NCI-H2227 (cell line): Measurements from ENCODE around the gene TMTC2.
A peak's percentile ranks its signal among the peaks of the same experiment; 100 is the strongest.

Experiments used
- DNase-seq: peaks from one replicate; lab custom pipeline; 2025; ENCODE audit not compliant: unreplicated experiment; lab: John Stamatoyannopoulos, UW

The TMTC2 gene

DNA sequence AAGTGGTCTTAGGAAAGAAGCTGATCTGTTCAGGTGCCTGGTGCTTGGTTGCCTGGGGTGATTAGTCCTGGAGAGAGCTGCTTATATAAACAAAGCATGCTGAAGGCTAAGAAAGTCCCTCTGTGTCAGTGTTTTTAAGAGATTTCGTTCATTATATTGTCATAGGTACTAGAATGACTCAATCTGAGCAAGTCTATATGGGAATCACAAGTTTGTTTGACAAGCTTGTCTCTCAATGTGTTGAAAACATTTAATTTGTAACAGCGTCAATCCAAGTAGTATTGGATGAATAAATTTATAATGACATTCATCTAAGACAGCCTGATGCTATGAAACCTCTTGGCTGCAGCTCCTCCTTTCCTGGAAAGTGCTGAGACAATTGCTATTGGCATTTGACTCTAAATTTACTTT is 256.3 kb downstream of the TMTC2 start:
- DNase-seq = no peak

GRCh38 chr12:82948491-82948890 is 261.8 kb downstream of the TMTC2 start:
- DNase-seq = no peak

DNA sequence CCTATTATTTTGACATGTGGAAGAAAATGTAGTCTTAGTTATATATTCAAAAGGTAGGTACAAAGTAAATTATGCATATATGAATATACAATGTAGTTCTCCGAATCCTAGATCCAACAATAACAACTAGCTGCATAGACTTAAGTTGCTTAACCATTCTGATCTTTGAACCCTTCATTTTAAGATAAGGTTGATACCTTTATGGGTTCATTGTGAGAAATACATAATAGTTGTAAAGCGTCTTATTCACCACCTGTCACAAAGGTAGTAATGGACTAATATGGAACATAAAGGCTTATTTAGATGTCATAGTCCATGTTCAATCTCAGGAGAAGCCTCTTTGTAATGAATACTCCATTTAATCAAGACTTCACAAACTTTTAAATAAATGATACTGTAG is 263.6 kb downstream of the TMTC2 start:
- no peak for DNase-seq

DNA sequence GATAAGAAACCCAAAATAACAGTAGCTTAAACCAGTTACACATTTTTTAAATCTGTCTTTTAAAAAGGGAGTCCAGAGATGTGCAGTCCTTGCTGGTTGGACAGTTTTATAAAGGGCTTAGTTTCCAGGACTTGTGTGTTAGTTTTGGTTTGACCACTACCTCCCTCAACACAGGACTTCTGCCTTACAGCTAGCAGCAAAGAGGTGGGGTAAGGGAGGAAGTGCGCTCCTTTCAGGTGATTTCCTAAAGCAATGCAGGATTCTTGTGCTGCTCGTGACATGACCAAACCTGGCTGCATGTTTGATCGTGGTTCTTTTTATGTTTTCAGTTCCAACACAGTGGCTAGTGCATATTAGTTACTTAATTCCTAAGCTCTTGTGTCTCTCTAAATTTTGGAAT is 266.2 kb downstream of the TMTC2 start:
- DNase-seq = no peak

DNA sequence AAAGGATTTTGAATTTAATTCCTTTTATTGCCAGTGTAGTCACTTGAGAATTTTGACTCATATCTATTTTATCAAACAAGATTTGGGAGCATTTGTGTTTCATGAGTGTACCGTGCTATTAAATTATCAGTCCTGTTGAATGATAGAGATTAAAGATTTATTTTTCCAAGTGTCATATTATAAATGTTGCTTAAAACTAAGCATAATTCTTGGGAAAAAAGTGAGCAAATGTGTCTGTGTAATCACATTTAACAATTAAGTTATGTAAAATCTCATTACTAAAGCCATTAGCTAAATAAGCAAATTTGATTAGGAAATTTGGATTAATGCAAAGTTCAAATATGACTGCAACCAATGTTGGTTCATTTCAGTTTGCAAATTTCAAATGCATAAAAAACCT is 266.7 kb downstream of the TMTC2 start:
- DNase-seq = no peak

DNA sequence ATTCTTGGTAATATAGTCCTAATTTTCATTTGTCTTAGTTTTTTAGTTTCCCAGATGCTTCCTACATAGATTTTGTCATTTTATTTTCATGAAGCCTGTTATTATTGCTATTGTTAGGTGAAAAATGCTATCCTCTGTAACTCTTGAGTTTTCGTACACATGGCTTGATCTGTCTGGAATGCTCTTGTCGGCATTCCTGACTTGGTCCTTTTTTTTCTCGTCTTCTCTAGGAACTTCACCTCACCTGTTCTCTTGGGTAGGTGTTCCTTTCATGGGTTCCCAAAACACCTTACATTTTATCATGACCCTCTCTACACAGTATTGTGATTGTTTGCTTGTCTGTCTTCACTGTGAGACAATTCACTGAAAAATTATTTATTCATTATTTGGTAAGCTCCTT is 267.4 kb downstream of the TMTC2 start:
- no peak for DNase-seq

GRCh38 chr12:82954572-82954971 is 267.9 kb downstream of the TMTC2 start:
- no peak for DNase-seq

- DNase-seq = no peak
Measured at GRCh38 chr12:82955043-82955442, 268.3 kb downstream of the TMTC2 start.

DNA sequence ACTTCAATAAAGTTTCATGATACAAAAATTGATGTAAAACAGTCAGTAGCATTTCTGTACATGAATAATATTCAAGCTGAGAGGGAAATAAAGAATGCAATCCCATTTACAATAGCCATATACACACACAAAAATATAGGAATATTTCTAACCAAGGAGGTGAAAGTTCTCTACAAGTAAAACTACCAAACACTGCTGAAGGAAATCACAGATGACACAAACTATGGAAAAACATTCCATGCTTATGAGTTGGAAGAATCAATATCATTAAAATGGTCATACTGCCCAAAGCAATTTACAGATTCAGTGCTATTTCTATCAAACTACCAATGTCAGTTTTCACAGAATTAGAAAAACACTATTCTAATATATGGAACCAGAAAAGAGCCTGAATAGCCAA is 272.3 kb downstream of the TMTC2 start:
- no peak for DNase-seq

DNA sequence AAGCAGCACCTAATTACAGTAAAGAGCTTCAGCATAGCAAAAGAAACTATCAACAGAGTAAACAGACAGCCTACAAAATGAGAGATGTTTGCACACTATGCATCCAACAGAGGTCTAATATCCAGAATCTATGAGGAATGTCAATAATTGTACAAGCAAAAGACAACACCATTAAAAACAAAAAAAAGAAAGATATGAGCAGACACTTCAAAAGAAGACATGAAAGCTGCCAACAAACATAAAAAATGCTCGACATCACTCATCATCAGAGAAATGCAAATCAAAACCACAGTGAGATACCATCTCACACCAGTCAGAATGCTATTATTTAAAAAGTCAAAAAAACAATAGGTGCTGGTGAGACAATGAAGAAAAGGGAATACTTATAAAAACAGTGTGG is 273.1 kb downstream of the TMTC2 start:
- no peak for DNase-seq

DNA sequence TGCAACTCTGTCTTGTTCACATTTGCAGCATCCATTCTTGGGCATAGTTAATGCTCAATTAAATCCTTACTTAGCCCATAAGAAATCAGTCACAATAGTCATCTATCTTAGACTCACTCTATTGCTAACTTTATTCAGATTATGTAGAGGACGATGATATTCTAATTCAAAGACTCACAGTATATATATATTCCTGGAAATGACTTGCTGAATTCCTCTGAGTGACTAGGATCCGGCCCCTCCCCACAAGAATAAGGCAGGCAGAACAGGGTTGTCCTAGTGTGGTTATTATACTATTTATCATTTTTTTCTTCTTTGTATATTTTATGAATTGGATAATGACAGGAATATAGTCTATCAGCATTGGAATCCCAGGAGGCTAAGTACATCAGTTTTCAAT is 275.1 kb downstream of the TMTC2 start:
- DNase-seq = no peak

GRCh38 chr12:82963956-82964355 is 277.2 kb downstream of the TMTC2 start:
- peak; percentile 24 for DNase-seq

- peak; percentile 22 for DNase-seq
Measured at GRCh38 chr12:82964446-82964845, 277.7 kb downstream of the TMTC2 start.

DNA sequence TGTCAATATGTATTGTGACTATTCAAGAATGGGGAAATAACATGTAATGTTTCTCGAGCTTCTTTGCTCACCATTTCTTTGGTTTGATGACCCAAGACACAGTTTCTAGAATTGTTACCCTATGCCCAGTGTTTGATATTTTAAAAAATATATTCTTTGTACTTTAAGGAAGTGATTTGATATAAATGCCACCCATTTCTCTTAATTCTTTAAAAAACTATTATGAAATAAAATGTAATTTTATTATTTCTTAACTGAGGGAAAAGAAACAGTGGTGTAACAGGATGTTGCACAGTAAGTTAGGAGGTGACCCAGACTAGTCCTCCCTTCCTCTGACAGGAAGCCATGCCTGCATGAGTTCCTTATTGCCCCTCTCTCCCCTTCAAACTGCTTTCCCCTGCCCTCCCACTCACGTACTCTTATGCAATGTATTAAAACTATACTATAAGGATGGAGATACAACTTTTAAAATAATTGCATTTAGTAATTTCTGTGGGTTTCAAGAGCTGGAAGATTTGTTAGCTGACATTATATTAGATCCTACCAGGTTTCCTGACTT is 279.4 kb downstream of the TMTC2 start:
- DNase-seq = no peak

DNA sequence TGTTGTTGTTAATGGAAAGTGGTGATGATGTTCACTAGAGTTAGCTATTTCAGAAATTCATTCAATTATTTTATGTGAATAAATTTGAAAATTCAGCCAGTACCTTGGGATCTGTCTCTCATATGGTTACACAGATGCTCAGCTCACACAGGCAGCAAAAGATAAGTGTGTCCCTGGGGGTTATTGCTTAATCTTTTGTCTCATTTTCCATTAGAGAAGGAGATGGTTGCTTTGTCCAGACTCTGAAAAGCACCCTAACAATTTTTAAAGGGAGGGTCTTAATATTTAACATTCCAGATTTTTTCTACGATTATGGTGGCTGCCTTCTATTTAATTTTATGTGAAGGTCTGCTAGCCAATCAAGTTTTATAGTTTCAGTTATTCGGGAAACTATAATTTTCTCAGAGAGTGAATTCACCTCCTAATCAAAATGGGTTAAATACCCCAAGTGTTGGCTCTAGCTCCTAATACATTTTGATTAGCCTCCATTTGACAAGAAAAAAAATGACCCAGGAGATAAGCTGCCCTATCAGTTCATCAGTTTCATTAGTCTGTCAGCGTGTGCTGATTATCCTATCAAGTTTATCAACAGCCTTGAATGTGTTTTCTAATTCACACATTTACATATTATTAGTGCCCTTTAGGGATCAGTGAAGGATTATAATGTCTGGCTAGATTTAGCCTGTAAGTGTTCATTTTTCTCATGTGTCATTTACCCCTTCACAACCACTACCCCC is 282.1 kb downstream of the TMTC2 start:
- peak; percentile 10 for DNase-seq

DNA sequence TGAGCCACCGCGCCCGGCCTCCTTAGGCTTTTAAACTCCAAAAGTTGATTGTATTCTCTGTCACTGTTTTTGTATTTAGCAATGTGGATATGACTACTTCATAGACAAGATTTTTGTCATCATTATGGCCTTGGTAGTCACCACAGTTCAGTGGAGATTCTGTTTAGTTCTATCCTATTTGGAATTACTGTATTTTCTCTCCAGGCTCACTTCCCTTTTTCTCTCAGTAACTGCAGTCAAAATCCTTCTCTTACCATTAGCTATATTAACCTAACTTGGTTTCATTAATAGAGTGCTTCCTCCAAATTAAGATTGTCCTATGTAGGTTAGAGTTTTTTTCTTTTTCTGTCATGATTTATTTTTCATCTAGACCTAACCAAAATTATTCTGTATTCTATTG is 283.9 kb downstream of the TMTC2 start:
- DNase-seq = no peak

GRCh38 chr12:82971584-82971983 is 284.9 kb downstream of the TMTC2 start:
- DNase-seq = no peak

DNA sequence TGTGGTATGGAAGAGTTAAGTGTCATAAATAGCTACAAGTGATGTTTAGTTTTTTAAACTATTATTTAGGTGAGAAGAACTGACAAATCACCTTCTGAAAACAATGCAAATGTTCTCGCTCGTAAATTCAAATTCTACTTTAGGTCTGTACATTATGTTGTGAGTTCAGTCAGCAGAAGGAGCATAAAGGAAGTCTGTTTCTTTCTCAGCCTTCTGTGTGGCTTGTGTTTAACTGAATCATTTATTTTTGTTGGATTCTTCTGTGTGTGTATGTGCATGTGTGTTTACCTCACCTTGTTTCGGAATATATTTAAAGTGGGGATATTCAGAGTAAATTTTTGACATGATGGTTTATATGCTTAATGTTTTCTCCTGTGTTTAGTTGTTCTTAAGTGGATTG is 285.9 kb downstream of the TMTC2 start:
- DNase-seq = no peak

- no peak for DNase-seq
Measured at GRCh38 chr12:82973592-82973991, 286.9 kb downstream of the TMTC2 start.

GRCh38 chr12:82981150-82981549 is 294.4 kb downstream of the TMTC2 start:
- DNase-seq = no peak

DNA sequence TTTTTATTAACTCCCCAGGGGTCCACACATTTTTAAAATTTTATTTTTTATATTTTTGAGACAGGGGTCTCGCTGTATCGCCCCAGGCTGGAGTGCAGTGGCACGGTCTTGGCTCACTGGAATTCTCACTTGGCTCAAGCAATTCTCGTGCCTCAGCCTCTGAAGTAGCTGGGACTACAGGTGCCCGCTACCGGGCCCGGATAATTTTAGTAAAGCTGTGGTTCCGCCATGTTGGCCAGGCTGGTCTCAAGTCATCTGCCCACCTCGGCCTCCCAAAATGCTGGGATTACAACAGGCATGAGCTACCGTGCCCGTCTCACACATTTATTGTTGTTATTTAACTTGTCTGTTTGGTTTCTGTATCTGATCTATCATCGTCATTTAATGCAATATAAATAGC is 307.4 kb downstream of the TMTC2 start:
- no peak for DNase-seq

GRCh38 chr12:82996168-82996812 is 309.6 kb downstream of the TMTC2 start:
- DNase-seq = peak; percentile 74

DNA sequence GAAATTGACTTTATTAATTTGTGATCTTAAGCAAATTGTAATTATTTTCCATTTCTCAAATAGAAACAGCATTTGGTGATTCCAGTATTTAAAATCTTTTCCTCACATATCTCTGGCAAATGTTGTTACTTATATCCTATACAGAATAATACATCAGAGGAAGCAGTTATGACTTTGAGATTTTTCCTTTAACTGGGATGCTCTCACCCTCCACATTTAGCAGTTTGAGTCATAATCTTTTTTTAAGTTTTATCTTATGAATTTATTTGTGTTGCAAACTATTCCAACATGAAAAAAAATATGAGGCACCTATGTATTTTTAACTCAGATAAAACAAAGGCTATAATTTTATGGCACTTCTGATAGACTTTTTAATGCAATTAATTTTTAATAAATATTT is 311.8 kb downstream of the TMTC2 start:
- DNase-seq = no peak
